Duodenal mucosa (tissue), 2 donors: ENCODE measurements around the gene TRIM29.

Source experiments
- H3K27ac ChIP-seq: one replicate; pipeline ENCODE4 v1.7.0; 2013; ENCODE audit warnings: low read depth, low read length
- H3K27me3 ChIP-seq, 2 donors: one replicate each; pipeline ENCODE4 v1.7.0; 2013; ENCODE audit warnings: low read length in 2 of 2, control low read depth in 1 of 2; ENCODE audit not compliant: insufficient read depth in 2 of 2, control insufficient read depth in 1 of 2
- H3K36me3 ChIP-seq, 2 donors: one replicate each; pipeline ENCODE4 v1.7.0; 2013; ENCODE audit warnings: low read length in 2 of 2, control low read depth in 1 of 2; ENCODE audit not compliant: insufficient read depth in 2 of 2, control insufficient read depth in 1 of 2
- H3K4me1 ChIP-seq, 2 donors: one replicate each; pipeline ENCODE4 v1.7.0; 2013; ENCODE audit warnings: low read length in 2 of 2, control low read depth in 1 of 2; ENCODE audit not compliant: insufficient read depth in 2 of 2, control insufficient read depth in 1 of 2
- H3K4me3 ChIP-seq, 2 donors: one replicate each; pipeline ENCODE4 v1.7.0; 2013; ENCODE audit warnings: low read length in 2 of 2, low read depth in 1 of 2
- H3K9ac ChIP-seq, 2 donors: one replicate each; pipeline ENCODE4 v1.7.0; 2013; ENCODE audit warnings: low read length in 2 of 2, low read depth in 1 of 2
- H3K9me3 ChIP-seq, 2 donors: one replicate each; pipeline ENCODE4 v1.7.0; 2013; ENCODE audit warnings: low read length in 2 of 2, control low read depth in 1 of 2; ENCODE audit not compliant: control insufficient read depth in 1 of 2

TRIM29 gene

GRCh38 chr11:120108785-120109168 lies 29.1 kb downstream of the TRIM29 start:
- Histone ChIP-seq H3K36me3 (no peaks in the 10 kb centered on the region), H3K9me3 (no peaks in the 10 kb centered on the region), H3K9ac (no peak overlapping the region), H3K27ac (no peak overlapping the region), H3K4me1 (peaks cover 6% of the 10 kb centered on the region in 2 donors), H3K27me3 (peaks cover 4 to 10% of the 10 kb centered on the region in 2 donors), H3K4me3 (no peak overlapping the region)

GRCh38 chr11:120108154-120108784 lies 29.6 kb downstream of the TRIM29 start:
- Histone ChIP-seq H3K36me3 (no peaks in the 10 kb centered on the region), H3K9ac (no peak overlapping the region), H3K9me3 (no peaks in the 10 kb centered on the region), H3K4me1 (peaks cover 6% of the 10 kb centered on the region in 2 donors), H3K27me3 (peaks cover 0 to 10% of the 10 kb centered on the region in 2 donors), H3K4me3 (no peak overlapping the region), H3K27ac (no peak overlapping the region)

GRCh38 chr11:120107692-120108091 lies 30.2 kb downstream of the TRIM29 start:
- no peak overlapping the region for H3K4me3 ChIP-seq
- H3K27me3 ChIP-seq, result peaks cover 0 to 10% of the 10 kb centered on the region in 2 donors
- H3K36me3 ChIP-seq, result no peaks in the 10 kb centered on the region
- H3K4me1 ChIP-seq, result peaks cover 6% of the 10 kb centered on the region in 2 donors
- H3K27ac ChIP-seq, result no peak overlapping the region
- H3K9ac ChIP-seq, result no peak overlapping the region
- no peaks in the 10 kb centered on the region for H3K9me3 ChIP-seq

GRCh38 chr11:120106354-120107150 lies 31.4 kb downstream of the TRIM29 start:
- no peak overlapping the region for H3K27ac ChIP-seq
- H3K9ac ChIP-seq, result no peak overlapping the region

GRCh38 chr11:120105576-120105975 lies 32.3 kb downstream of the TRIM29 start:
- H3K36me3 ChIP-seq, result no peaks in the 10 kb centered on the region
- H3K4me3 ChIP-seq, result no peak overlapping the region
- no peak overlapping the region for H3K9ac ChIP-seq
- H3K9me3 ChIP-seq, result no peaks in the 10 kb centered on the region
- H3K4me1 ChIP-seq, result peaks cover 6% of the 10 kb centered on the region in 2 donors
- H3K27ac ChIP-seq, result no peak overlapping the region
- peaks cover 0 to 10% of the 10 kb centered on the region in 2 donors for H3K27me3 ChIP-seq

More at GRCh38 chr11:120106354-120107150, 31.4 kb downstream of the TRIM29 start:
- no peaks in the 10 kb centered on the region for H3K9me3 ChIP-seq
- H3K27me3 ChIP-seq, result peaks cover 0 to 10% of the 10 kb centered on the region in 2 donors
- peaks cover 6% of the 10 kb centered on the region in 2 donors for H3K4me1 ChIP-seq
- no peak overlapping the region for H3K4me3 ChIP-seq
- H3K36me3 ChIP-seq, result no peaks in the 10 kb centered on the region

- no peak overlapping the region for H3K4me3 ChIP-seq
- H3K9ac ChIP-seq, result no peak overlapping the region
- no peak overlapping the region for H3K27ac ChIP-seq
- H3K9me3 ChIP-seq, result no peaks in the 10 kb centered on the region
- H3K36me3 ChIP-seq, result no peaks in the 10 kb centered on the region
- peaks cover 0 to 10% of the 10 kb centered on the region in 2 donors for H3K27me3 ChIP-seq
- peaks cover 6% of the 10 kb centered on the region in 2 donors for H3K4me1 ChIP-seq
These were observed 33.8 kb downstream of the TRIM29 start for GRCh38 chr11:120104041-120104565.

GRCh38 chr11:120102864-120103122 lies 35.1 kb downstream of the TRIM29 start:
- Histone ChIP-seq H3K36me3 (no peaks in the 10 kb centered on the region), H3K4me1 (peaks cover 2 to 3% of the 10 kb centered on the region in 2 donors), H3K9me3 (no peaks in the 10 kb centered on the region), H3K27me3 (peaks cover 0 to 7% of the 10 kb centered on the region in 2 donors), H3K4me3 (no peak overlapping the region), H3K9ac (no peak overlapping the region), H3K27ac (no peak overlapping the region)

- Histone ChIP-seq H3K4me1 (no peaks in the 10 kb centered on the region), H3K36me3 (no peaks in the 10 kb centered on the region), H3K4me3 (no peak overlapping the region), H3K9ac (no peak overlapping the region), H3K27ac (no peak overlapping the region), H3K27me3 (peaks cover 0 to 2% of the 10 kb centered on the region in 2 donors), H3K9me3 (no peaks in the 10 kb centered on the region)
These were observed 35.7 kb downstream of the TRIM29 start for GRCh38 chr11:120102050-120102863.

- Histone ChIP-seq H3K9ac (no peak overlapping the region), H3K9me3 (no peaks in the 10 kb centered on the region), H3K27ac (no peak overlapping the region), H3K36me3 (no peaks in the 10 kb centered on the region), H3K27me3 (peaks cover 0 to 4% of the 10 kb centered on the region in 2 donors), H3K4me3 (no peak overlapping the region), H3K4me1 (no peaks in the 10 kb centered on the region)
These were observed 39.4 kb downstream of the TRIM29 start for GRCh38 chr11:120098503-120099020.
